ENCODE data around the gene RRP9.

DNA sequence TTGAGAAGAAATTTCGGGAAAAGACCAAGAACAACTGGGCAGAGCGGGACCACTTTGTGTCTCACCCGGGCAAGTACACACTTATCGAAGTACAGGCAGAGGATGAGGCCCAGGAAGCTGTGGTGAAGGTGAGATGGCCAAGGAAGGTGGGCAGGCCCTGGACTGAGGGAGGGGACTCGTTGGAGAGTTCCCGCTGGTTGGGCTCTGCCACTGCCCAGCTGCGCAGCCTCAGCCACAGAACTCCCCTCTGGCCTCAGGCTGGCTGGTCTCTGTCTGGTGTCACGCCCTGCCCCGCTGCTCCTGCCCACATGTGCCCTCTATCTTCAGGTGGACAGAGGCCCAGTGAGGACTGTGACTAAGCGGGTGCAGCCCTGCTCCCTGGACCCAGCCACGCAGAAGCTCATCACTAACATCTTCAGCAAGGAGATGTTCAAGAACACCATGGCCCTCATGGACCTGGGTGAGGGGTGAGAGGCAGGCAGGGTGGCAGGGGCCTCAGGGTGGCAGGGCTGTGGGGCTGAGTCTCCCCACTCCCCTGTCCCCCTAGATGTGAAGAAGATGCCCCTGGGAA lies 2.8 kb upstream of the RRP9 start:
- TF ChIP-seq CTCF (conservative IDR thresholded peaks at IDR 0.05; ENCODE audit: low read length) (no peak), EZH2phosphoT487 (IDR thresholded peaks at IDR 0.05; ENCODE audit: borderline replicate concordance) (no peak)

All from Loucy (cell line).